Neuronal stem cell (in vitro differentiated cells): Measurements from ENCODE around the gene RAD51B.
A peak's percentile ranks its signal among the peaks of the same experiment; 100 is the strongest.

Experiments
- DNase-seq: peaks from one replicate; pipeline ENCODE4 v3.0.0-alpha.2; 2013; ENCODE audit warnings: low spot score
- H2AFZ ChIP-seq: one replicate; pipeline ENCODE4 v1.6.1; 2013; ENCODE audit warnings: mild to moderate bottlenecking, low read length, inconsistent platforms
- H2AK5ac ChIP-seq: 2 replicates; pipeline ENCODE4 v1.6.1; 2013; ENCODE audit warnings: low read depth, mild to moderate bottlenecking, inconsistent platforms, low read length, moderate library complexity, mixed read lengths
- H2BK120ac ChIP-seq: 2 replicates; pipeline ENCODE4 v1.6.1; 2013; ENCODE audit warnings: low read depth, mild to moderate bottlenecking, inconsistent platforms, low read length, moderate library complexity, mixed read lengths
- H2BK12ac ChIP-seq: one replicate; pipeline ENCODE4 v1.6.1; 2013; ENCODE audit warnings: low read length, inconsistent platforms
- H2BK15ac ChIP-seq: 2 replicates; pipeline ENCODE4 v1.6.1; 2013; ENCODE audit warnings: mild to moderate bottlenecking, low read length, inconsistent platforms, mixed read lengths
- H2BK5ac ChIP-seq: one replicate; pipeline ENCODE4 v1.6.1; 2013; ENCODE audit warnings: inconsistent platforms, mild to moderate bottlenecking, low read length, moderate library complexity
- H3K14ac ChIP-seq: one replicate; pipeline ENCODE4 v1.6.1; 2013; ENCODE audit warnings: low read length, inconsistent platforms
- H3K18ac ChIP-seq: 2 replicates; pipeline ENCODE4 v1.6.1; 2013; ENCODE audit warnings: low read length, inconsistent platforms
- H3K23ac ChIP-seq: 2 replicates; pipeline ENCODE4 v1.6.1; 2013; ENCODE audit warnings: low read depth, mild to moderate bottlenecking, mixed read lengths, low read length, inconsistent platforms; ENCODE audit not compliant: poor library complexity
- H3K27ac ChIP-seq: replicated peaks from 3 replicates; pipeline ENCODE4 v1.5.1; 2013; ENCODE audit warnings: low read length, inconsistent platforms
- H3K27me3 ChIP-seq, 3 experiments: 2 replicates each; pipeline ENCODE4 v1.6.1; 2013; ENCODE audit warnings: low read length in 3 of 3, mild to moderate bottlenecking in 2 of 3, inconsistent platforms in 1 of 3, low read depth in 1 of 3, mixed read lengths in 1 of 3, moderate library complexity in 1 of 3; ENCODE audit not compliant: control insufficient read depth in 3 of 3, insufficient read depth in 3 of 3
- H3K36me3 ChIP-seq, 2 donors: replicated peaks in 1 of 2; 2 replicates each; pipeline ENCODE4 v1.6.1; 2013; ENCODE audit warnings: low read length in 2 of 2; ENCODE audit not compliant: control insufficient read depth in 2 of 2, insufficient read depth in 2 of 2
- H3K4ac ChIP-seq: 2 replicates; pipeline ENCODE4 v1.6.1; 2013; ENCODE audit warnings: inconsistent platforms, mild to moderate bottlenecking, low read length, moderate library complexity
- H3K4me1 ChIP-seq, 2 donors: 1 replicate in 1 of 2; 2 replicates in 1 of 2; pipeline ENCODE4 v1.6.1; 2013; ENCODE audit warnings: low read length in 2 of 2, low read depth in 1 of 2; ENCODE audit not compliant: control insufficient read depth in 2 of 2, insufficient read depth in 1 of 2
- H3K4me2 ChIP-seq: one replicate; pipeline ENCODE4 v1.6.1; 2013; ENCODE audit warnings: mild to moderate bottlenecking, low read length, inconsistent platforms; ENCODE audit not compliant: insufficient read depth, poor library complexity, severe bottlenecking
- H3K4me3 ChIP-seq, 2 donors: 2 replicates each; pipeline ENCODE4 v1.5.1; 2013; ENCODE audit warnings: low read length in 2 of 2, mild to moderate bottlenecking in 2 of 2, inconsistent platforms in 1 of 2, moderate library complexity in 1 of 2
- H3K79me1 ChIP-seq: one replicate; pipeline ENCODE4 v1.6.1; 2013; ENCODE audit warnings: low read depth, mild to moderate bottlenecking, inconsistent platforms, low read length, moderate library complexity
- H3K9ac ChIP-seq: one replicate; pipeline ENCODE4 v1.6.1; 2013; ENCODE audit warnings: mild to moderate bottlenecking, low read depth, low read length, inconsistent platforms; ENCODE audit not compliant: poor library complexity
- H3K9me3 ChIP-seq, 2 donors: replicated peaks in 1 of 2; 2 replicates each; pipeline versions ENCODE3 to v1.6.1; 2013; ENCODE audit warnings: low read length in 2 of 2, mild to moderate bottlenecking in 2 of 2, inconsistent platforms in 1 of 2, low read depth in 1 of 2, mixed read lengths in 1 of 2, moderate library complexity in 1 of 2; ENCODE audit not compliant: control insufficient read depth in 2 of 2, insufficient read depth in 1 of 2
- H4K8ac ChIP-seq: one replicate; pipeline ENCODE4 v1.6.1; 2013; ENCODE audit warnings: low read depth, mild to moderate bottlenecking, inconsistent platforms, low read length, moderate library complexity
- H4K91ac ChIP-seq: one replicate; pipeline ENCODE4 v1.6.1; 2013; ENCODE audit warnings: low read length, low read depth, mild to moderate bottlenecking, inconsistent platforms; ENCODE audit not compliant: poor library complexity
- WGBS, 2 donors: extraction: QIAGEN DNeasy Blood & Tissue Kit; methylation state at CpG; one replicate each; pipeline ENCODE4 v1.1.7; 2013; ENCODE audit warnings: missing lambda C conversion rate in 2 of 2, mixed read lengths in 1 of 2; ENCODE audit not compliant: insufficient read length in 2 of 2, insufficient replicate concordance in 1 of 2; ENCODE audit errors: extremely low coverage in 2 of 2; 5-methylcytosine and 5-hydroxymethylcytosine counted together

The RAD51B gene

GRCh38 chr14:68247676-68248268 is 428.2 kb downstream of the RAD51B start:
- no peak overlapping the region for H3K4me3 ChIP-seq

DNA sequence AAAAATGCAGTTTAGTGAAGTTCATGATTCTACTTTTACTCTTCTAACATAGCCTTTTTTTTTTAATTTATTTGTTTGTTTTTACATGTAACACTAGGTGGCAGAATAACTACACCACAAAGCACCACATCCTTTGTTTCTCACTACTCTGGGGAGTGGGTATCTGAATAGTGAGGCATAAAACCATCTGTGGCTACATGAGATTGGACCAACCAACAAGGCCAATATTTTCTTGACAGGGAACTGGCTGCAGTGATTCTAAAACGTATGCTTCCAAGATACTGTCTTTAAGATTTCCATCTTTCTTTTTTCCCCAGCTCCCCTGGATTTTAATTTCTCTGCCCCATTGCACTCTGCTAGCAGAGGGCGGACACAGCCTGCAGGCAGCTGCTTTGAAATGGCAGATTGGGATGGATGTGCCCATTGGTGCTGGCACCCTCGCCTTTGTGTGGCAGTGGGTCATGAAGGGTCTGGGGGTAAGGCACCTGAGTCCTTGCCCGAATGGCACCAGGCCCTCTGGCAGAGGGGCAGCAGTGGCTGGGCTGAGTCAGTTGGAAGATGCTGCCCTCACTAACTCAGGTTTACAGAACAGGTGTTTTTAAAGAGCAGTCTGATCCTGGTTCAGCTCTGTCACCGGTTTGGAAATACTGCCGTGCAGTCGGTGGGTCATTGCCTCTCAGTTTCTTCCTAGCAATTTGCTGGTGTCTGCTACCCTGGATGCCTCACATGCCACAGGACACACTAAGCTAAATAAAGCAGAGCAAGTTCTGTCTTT is 429.1 kb downstream of the RAD51B start:
- DNase-seq, result peak; percentile 64
- H3K4me1 ChIP-seq, result peaks cover 17 to 42% of the 10 kb centered on the region in 2 donors

More at GRCh38 chr14:68247676-68248268, 428.2 kb downstream of the RAD51B start:
- no peak overlapping the region for H3K18ac ChIP-seq
- H3K9me3 ChIP-seq, result no peaks in the 10 kb centered on the region
- no peak overlapping the region for H2BK5ac ChIP-seq
- no peak overlapping the region for H3K14ac ChIP-seq
- no peaks in the 10 kb centered on the region for H3K79me1 ChIP-seq
- no peak overlapping the region for H4K8ac ChIP-seq
- H2BK120ac ChIP-seq, result no peak overlapping the region
- H3K27me3 ChIP-seq, result no peaks in the 10 kb centered on the region
- no peak overlapping the region for H2BK12ac ChIP-seq
- no peak for DNase-seq
- no peak overlapping the region for H2AK5ac ChIP-seq
- H3K4me1 ChIP-seq, result peaks cover 17 to 42% of the 10 kb centered on the region in 2 donors
- no peak overlapping the region for H3K4me2 ChIP-seq
- H3K36me3 ChIP-seq, result no peaks in the 10 kb centered on the region
- H2BK15ac ChIP-seq, result no peak overlapping the region
- H3K9ac ChIP-seq, result no peak overlapping the region
- H3K27ac ChIP-seq, result no peak overlapping the region
- no CpG with 5 or more reads among the region's 4 CpGs for WGBS, 2 donors
- H3K23ac ChIP-seq, result no peak overlapping the region
- no peak overlapping the region for H4K91ac ChIP-seq
- no peak overlapping the region for H3K4ac ChIP-seq
- no peak overlapping the region for H2AFZ ChIP-seq

DNA sequence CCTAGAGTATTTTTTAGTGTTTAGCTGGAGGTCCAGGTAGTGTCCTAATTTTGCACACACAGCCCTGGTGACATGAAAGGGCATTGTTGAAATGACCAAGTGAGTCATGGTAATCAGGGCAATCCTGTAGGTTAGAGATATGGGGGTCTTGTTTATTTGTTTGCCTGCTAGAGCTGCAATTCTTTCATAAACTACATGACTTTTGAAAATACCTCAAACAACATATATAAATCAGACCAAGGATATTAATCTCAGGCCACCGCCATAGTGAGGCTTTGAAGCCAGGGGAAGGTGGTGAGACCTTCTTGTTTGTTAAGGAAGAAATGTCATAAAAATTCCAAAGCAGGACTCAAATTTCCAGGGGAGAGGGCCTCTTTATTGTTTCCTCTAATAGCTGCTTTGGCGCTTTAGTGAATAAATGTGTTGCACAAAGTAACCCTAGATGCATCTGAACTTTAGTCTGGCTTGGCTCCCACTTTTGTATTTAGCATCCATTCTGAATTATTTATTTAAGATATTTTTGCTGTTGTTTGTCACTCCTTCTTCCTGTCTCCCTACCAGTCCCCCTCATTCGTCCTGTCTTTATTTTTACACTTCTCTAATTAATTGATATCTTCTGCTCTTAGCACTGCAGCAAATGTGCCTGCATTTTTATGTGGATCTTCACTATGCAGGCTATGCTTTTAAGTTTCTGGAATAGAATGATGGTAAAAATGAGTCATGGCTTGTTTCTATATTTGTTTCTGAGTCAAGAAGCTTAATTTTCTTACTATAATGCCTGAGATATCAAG is 430.3 kb downstream of the RAD51B start:
- no CpG with 5 or more reads among the region's 3 CpGs for WGBS, 2 donors
- H3K27ac ChIP-seq, result no peak overlapping the region
- peaks cover 15 to 39% of the 10 kb centered on the region in 2 donors for H3K4me1 ChIP-seq

More for the DNA sequence above, 429.1 kb downstream of the RAD51B start:
- no peak overlapping the region for H2AFZ ChIP-seq
- H3K79me1 ChIP-seq, result no peaks in the 10 kb centered on the region
- H3K14ac ChIP-seq, result peak overlapping the region; percentile 10
- no CpG with 5 or more reads among the region's 7 CpGs for WGBS, 2 donors
- H2BK5ac ChIP-seq, result peak overlapping the region; percentile 13
- no peak overlapping the region for H4K8ac ChIP-seq
- no peaks in the 10 kb centered on the region for H3K27me3 ChIP-seq
- H3K4me2 ChIP-seq, result no peak overlapping the region
- no peak overlapping the region for H2BK15ac ChIP-seq
- H2BK120ac ChIP-seq, result no peak overlapping the region
- peak overlapping the region; percentile 3 for H3K27ac ChIP-seq
- H4K91ac ChIP-seq, result no peak overlapping the region
- H3K36me3 ChIP-seq, result no peaks in the 10 kb centered on the region
- peak overlapping the region; percentile 76 for H3K23ac ChIP-seq
- peak overlapping the region; percentile 83 for H3K18ac ChIP-seq
- H3K9ac ChIP-seq, result no peak overlapping the region
- no peak overlapping the region for H3K4me3 ChIP-seq
- H3K4ac ChIP-seq, result no peak overlapping the region
- peak overlapping the region; percentile 80 for H2BK12ac ChIP-seq
- no peaks in the 10 kb centered on the region for H3K9me3 ChIP-seq
- H2AK5ac ChIP-seq, result no peak overlapping the region

More for the DNA sequence above, 430.3 kb downstream of the RAD51B start:
- Histone ChIP-seq H2BK15ac (no peak overlapping the region), H3K4me2 (no peak overlapping the region), H4K8ac (no peak overlapping the region), H4K91ac (no peak overlapping the region), H2BK120ac (no peak overlapping the region), H3K79me1 (no peaks in the 10 kb centered on the region), H2AK5ac (no peak overlapping the region), H3K9ac (no peak overlapping the region), H3K4me3 (no peak overlapping the region), H3K36me3 (no peaks in the 10 kb centered on the region), H3K9me3 (no peaks in the 10 kb centered on the region), H3K18ac (no peak overlapping the region), H3K27me3 (no peaks in the 10 kb centered on the region), H3K4ac (no peak overlapping the region), H3K14ac (no peak overlapping the region), H2AFZ (no peak overlapping the region), H3K23ac (no peak overlapping the region), H2BK12ac (no peak overlapping the region), H2BK5ac (no peak overlapping the region)
- DNase-seq, result no peak
